CD4-positive, alpha-beta T cell treated with Interleukin-6 for 4 hours (primary cell): Measurements from ENCODE around the gene IL17RC.
"Not testable (repeated sequence)": the region's sequence is repeated elsewhere in the genome, so short reads cannot be mapped to it uniquely, and the experiment has no call there.

Experiments used
- DNase-seq: peaks from one replicate; pipeline ENCODE4 v3.0.0-alpha.2; 2020; ENCODE audit warnings: mixed read lengths

IL17RC gene

GRCh38 chr3:9893739-9894138, 23.2 kb upstream of the IL17RC start:
- DNase-seq = no peak

- not testable (repeated sequence) for DNase-seq
Measured at GRCh38 chr3:9895715-9896114, 21.2 kb upstream of the IL17RC start.

- not testable (repeated sequence) for DNase-seq
Measured at GRCh38 chr3:9896755-9897407, 20.0 kb upstream of the IL17RC start.

GRCh38 chr3:9897408-9898372, 19.2 kb upstream of the IL17RC start:
- DNase-seq = no peak

GRCh38 chr3:9898467-9899241, 18.2 kb upstream of the IL17RC start:
- DNase-seq = no peak

- no peak for DNase-seq
Measured at GRCh38 chr3:9899289-9899791, 17.6 kb upstream of the IL17RC start.

GRCh38 chr3:9900965-9901415, 15.9 kb upstream of the IL17RC start:
- DNase-seq = not testable (repeated sequence)

GRCh38 chr3:9901967-9902366, 14.9 kb upstream of the IL17RC start:
- DNase-seq = peak; percentile 46

GRCh38 chr3:9902372-9903237, 14.3 kb upstream of the IL17RC start, which contains the start of gene IL17RE:
TSS of gene IL17RE (plus strand) at chr3:9902848. CDS start at chr3:9902933, 85 bp downstream.
- DNase-seq = no peak

GRCh38 chr3:9903238-9903624, 13.7 kb upstream of the IL17RC start:
- peak; percentile 14 for DNase-seq

GRCh38 chr3:9903904-9904303, 13.0 kb upstream of the IL17RC start:
- no peak for DNase-seq

GRCh38 chr3:9906480-9906879, 10.4 kb upstream of the IL17RC start:
- DNase-seq = no peak

- DNase-seq = no peak
Measured at GRCh38 chr3:9908286-9908685, 8.6 kb upstream of the IL17RC start.

- DNase-seq = no peak
Measured at GRCh38 chr3:9909221-9910013, 7.5 kb upstream of the IL17RC start.

- no peak for DNase-seq
Measured at GRCh38 chr3:9911863-9912262, 5.0 kb upstream of the IL17RC start.

- peak; percentile 44 for DNase-seq
Measured at GRCh38 chr3:9912294-9912935, 4.5 kb upstream of the IL17RC start.

- DNase-seq = no peak
Measured at GRCh38 chr3:9913601-9914000, 3.3 kb upstream of the IL17RC start.

GRCh38 chr3:9914011-9914410, 2.9 kb upstream of the IL17RC start:
- DNase-seq = no peak

- DNase-seq = no peak
Measured at GRCh38 chr3:9914559-9915253, 2.2 kb upstream of the IL17RC start.
